ENCODE data around the gene TOLLIP. TPM values are rescaled to one million over a fixed set of nuclear protein-coding genes. Genes with fewer than 3 reads are reported as not detected.

TOLLIP gene
- total RNA-seq, 4 donors from 2014 or later = 53.0 to 106 (median 63.6) TPM

GRCh38 chr11:1301220-1302000, 8.0 kb downstream of the TOLLIP start:
- intact Hi-C loops (cut with DNase I) = no loop called here
- H3K36me3 ChIP-seq = peaks cover 0 to 54% (median 11%) of the 10 kb centered on the region in 3 donors
- no peak for DNase-seq
- H3K4me3 ChIP-seq = no peak overlapping the region
- WGBS, 2 donors = 89 to 90% methylated on average over 9 to 17 of the region's 22 CpGs
- H3K9me3 ChIP-seq = no peaks in the 10 kb centered on the region
- no peak for TF ChIP-seq POLR2A (IDR thresholded peaks at IDR 0.05)
- TF ChIP-seq CTCF (IDR thresholded peaks at IDR 0.05) = no peak
- H3K4me1 ChIP-seq = peaks cover 41 to 95% (median 61%) of the 10 kb centered on the region in 3 donors
- peak overlapping the region in 3 of 4 donors; percentile 10 to 98 (median 88) for H3K27ac ChIP-seq
- H3K27me3 ChIP-seq = no peaks in the 10 kb centered on the region

GRCh38 chr11:1300569-1301187, 8.8 kb downstream of the TOLLIP start:
- Histone ChIP-seq H3K36me3 (peaks cover 1 to 56% (median 11%) of the 10 kb centered on the region in 3 donors), H3K4me3 (no peak overlapping the region), H3K27ac (peak overlapping the region in 3 of 4 donors; percentile 5 to 81 (median 19)), H3K9me3 (no peaks in the 10 kb centered on the region), H3K4me1 (peaks cover 34 to 87% (median 54%) of the 10 kb centered on the region in 3 donors), H3K27me3 (no peaks in the 10 kb centered on the region)
- no peak for DNase-seq
- 80 to 90% methylated on average over 18 to 23 of the region's 28 CpGs for WGBS, 2 donors
- intact Hi-C loops (cut with DNase I) = no loop called here
- TF ChIP-seq CTCF (IDR thresholded peaks at IDR 0.05) (no peak), POLR2A (IDR thresholded peaks at IDR 0.05) (no peak)

GRCh38 chr11:1300121-1300520, 9.3 kb downstream of the TOLLIP start:
- 75 to 77% methylated on average over 7 of the region's 7 CpGs for WGBS, 2 donors

GRCh38 chr11:1299621-1300020, 9.8 kb downstream of the TOLLIP start:
- Histone ChIP-seq H3K4me1 (peaks cover 31 to 77% (median 49%) of the 10 kb centered on the region in 3 donors), H3K27ac (peak overlapping the region; percentile 64 to 84 (median 74)), H3K27me3 (no peaks in the 10 kb centered on the region), H3K4me3 (no peak overlapping the region), H3K9me3 (no peaks in the 10 kb centered on the region), H3K36me3 (peaks cover 8 to 56% (median 11%) of the 10 kb centered on the region in 3 donors)
- intact Hi-C loops (cut with DNase I) = no loop called here
- no peak for DNase-seq
- TF ChIP-seq CTCF (IDR thresholded peaks at IDR 0.05) = no peak
- no peak for TF ChIP-seq POLR2A (IDR thresholded peaks at IDR 0.05)
- 63 to 69% methylated on average over 9 to 23 of the region's 23 CpGs for WGBS, 2 donors

More at GRCh38 chr11:1300121-1300520, 9.3 kb downstream of the TOLLIP start:
- H3K4me3 ChIP-seq = no peak overlapping the region
- no peak for TF ChIP-seq CTCF (IDR thresholded peaks at IDR 0.05)
- TF ChIP-seq POLR2A (IDR thresholded peaks at IDR 0.05) = no peak
- intact Hi-C loops (cut with DNase I) = no loop called here
- no peaks in the 10 kb centered on the region for H3K27me3 ChIP-seq
- H3K36me3 ChIP-seq = peaks cover 7 to 56% (median 11%) of the 10 kb centered on the region in 3 donors
- H3K27ac ChIP-seq = peak overlapping the region in 3 of 4 donors; percentile 5 to 84 (median 81)
- DNase-seq = no peak
- H3K4me1 ChIP-seq = peaks cover 31 to 82% (median 52%) of the 10 kb centered on the region in 3 donors
- no peaks in the 10 kb centered on the region for H3K9me3 ChIP-seq

Measured in esophagus squamous epithelium (tissue), 5 donors.